HG03565 (cell line): Measurements from ENCODE around the gene TRABD.

ENCODE experiments used
- ATAC-seq: cut with Tn5 transposase; IDR thresholded peaks from one replicate; pipeline ENCODE4 v1.9.1; 2021; ENCODE audit warnings: mild to moderate bottlenecking, moderate library complexity; ENCODE audit not compliant: unreplicated experiment

TRABD gene

DNA sequence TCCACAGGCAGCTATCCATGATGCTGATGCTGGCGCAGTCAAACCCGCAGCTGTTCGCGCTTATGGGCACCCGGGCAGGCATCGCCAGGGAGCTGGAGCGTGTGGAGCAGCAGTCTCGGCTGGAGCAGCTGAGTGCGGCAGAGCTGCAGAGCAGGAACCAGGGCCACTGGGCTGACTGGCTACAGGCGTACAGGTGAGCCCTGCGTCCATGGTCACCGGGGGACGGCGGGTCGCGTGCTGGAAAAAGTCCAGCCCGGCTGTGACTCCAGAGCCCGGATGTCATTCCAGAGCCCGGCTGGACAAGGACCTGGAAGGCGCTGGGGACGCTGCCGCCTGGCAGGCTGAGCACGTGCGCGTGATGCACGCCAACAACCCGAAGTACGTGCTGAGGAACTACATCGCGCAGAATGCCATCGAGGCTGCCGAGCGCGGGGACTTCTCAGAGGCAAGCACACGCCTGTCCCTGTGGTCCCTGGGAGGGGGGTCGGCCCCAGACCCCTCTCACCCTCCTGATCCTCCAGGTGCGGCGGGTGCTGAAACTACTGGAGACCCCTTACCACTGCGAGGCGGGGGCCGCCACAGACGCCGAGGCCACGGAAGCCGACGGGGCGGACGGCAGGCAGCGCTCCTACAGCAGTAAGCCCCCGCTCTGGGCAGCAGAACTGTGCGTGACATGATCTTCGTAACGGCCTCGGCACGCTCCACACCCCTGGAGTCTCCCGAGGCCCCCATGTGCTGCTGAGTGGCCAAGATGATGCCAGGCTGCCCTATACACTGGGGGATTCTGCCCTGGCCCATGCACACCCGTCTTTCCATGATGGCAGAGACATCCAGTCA is 31.2 kb downstream of the TRABD start:
- no peak for ATAC-seq

GRCh38 chr22:50217543-50218152 is 31.9 kb downstream of the TRABD start:
- no peak for ATAC-seq

DNA sequence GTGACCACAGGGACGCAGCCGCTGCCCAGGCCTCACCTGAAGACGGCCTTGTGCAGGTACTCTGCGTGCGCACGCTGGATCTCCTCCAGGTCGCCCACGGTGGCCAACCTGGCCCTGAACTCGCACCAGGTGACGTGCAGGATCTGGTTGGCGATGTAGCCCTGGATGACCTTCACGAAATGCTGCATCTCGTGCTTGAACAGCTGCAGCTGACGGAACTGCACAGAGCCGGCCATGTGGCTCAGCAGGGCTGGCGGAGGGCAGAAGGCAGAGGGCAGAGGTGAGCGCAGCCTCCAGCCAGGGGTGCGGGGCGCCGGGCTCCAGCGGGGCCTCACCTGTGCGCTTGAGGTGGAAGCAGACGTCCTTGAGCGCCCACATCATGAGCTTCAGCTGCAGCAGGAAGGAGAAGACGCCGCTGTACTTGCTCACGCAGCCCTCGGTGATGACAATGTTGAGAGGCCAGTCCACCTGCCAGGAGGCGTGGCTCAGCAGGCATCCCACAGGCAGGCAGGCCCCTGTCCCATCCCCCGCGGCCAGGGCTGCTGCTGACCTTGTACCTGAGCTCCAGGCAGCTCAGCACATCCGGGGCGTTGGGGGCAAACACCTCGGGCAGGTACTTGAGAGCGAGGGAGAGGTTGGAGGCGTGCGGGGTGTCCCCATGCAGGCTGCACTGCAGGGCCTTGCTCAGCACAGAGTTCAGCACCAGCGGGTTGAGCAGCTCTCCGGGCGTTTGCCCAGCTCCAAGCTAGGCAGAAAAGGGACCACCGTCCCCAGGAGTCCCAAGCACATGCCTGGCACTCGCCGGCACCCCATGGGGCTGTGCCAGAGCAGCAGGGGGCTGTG is 32.7 kb downstream of the TRABD start:
- no peak for ATAC-seq

GRCh38 chr22:50218996-50219727 is 33.4 kb downstream of the TRABD start:
- ATAC-seq, result no peak

DNA sequence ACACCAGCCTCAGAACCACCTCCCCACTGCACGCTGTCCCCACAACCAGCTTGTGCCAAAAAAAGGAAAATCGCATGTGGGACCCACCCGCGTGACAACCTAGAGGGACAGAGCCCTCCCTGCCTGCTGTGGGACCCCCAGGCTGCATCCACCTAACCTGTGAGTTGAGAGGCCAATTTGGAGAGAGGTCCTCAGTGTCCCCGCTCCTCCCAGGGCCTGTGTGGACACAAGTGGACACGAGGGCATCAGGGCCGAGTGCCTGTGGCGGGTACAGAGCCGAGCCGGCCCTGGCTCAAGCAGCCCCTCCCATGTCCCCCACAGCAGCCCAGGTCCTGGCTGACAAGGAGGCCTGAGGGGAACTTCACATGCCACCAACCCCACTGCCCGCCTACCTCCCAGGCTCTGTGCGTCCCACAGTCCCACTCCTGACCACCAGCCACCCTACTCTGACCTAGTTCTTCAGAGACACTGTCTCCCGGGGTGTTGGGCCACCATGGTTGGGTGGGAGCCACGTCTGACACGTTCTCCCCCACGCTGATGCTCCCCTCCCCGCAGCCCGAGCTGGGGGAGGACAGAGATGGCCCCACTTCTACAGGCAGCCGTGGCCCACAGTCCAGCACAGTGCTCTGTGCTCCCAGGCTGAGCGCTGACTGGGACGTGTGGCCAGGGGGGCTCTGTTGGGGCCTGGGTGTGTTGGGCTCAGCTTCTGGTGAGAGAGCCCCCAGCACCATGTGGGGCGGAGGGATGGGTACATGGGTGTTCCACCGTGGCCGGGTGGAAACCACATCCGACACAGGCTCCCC is 34.3 kb downstream of the TRABD start:
- ATAC-seq, result no peak

DNA sequence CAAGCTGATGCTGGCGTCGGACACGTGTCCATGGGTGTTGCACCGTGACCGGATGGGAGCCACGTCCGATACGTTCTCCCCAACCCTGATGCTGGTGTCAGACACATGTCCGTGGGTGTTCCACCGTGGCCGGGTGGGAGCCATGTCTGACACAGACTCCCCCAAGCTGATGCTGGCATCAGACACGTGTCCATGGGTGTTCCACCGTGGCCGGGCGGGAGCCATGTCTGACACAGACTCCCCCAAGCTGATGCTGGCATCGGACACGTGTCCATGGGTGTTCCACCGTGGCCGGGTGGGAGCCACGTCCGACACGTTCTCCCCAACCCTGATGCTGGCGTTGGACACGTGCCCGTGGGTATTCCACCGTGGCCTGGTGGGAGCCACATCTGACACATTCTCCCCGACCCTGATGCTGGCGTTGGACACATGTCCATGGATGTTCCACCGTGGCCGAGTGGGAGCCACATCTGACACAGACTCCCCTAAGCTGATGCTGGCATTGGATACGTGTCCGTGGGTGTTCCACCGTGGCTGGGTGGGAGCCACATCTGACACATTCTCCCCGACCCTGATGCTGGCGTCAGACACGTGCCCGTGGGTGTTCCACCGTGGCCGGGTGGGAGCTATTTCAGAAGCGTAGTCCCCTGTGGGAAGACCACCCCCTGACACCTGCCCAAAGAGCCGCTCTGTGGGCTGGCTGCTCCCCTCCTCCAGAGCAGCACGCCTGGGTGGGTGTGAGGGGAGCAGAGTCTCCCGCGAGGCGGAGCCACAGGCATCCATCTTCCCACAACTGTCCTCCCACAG is 35.1 kb downstream of the TRABD start:
- no peak for ATAC-seq

DNA sequence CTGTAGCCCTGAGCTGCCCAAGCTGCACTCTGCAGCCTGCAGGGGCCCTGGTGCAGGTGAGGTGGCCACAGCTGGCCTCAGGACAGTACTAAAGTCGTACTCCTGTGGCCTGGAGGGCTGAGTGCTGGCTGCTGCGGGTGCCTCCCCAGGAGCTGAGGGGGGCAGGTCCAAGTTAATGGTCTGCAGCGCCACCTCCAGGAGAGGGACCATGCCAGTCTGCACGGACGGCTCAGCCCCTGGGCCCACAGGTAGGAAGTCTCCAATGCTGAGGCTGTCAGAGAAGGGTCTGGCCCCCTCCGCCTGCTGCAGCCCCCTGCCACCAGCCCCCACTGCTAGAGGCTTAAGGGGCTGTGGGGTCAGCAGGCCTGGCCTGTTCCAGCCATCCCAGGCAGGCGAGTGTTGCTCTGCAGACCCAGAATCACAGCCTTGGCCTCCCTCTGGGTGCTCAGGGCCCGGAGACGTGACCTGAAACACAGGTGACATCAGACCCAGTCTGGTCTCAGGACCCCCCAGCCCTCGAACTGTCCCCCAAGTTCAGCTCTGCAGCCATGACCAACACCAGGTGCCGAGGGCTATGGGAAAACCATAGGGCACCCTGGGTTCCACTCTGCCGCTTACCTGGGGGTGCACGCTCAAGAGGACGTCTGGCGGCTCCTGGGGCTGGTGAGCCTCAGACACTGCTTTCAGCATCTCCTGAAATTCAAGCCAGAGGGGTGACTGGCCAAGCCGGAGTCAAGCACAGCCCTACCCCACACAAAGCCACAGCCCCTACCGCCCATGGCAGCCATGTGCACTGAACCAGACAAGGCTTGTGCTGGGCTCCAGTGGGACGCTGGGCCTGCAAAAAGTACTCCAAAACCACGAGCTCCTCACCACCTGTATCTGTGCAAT is 35.9 kb downstream of the TRABD start:
- ATAC-seq, result no peak

GRCh38 chr22:50222508-50222907 is 36.8 kb downstream of the TRABD start:
- no peak for ATAC-seq

GRCh38 chr22:50224071-50224470 is 38.4 kb downstream of the TRABD start:
- ATAC-seq, result no peak

DNA sequence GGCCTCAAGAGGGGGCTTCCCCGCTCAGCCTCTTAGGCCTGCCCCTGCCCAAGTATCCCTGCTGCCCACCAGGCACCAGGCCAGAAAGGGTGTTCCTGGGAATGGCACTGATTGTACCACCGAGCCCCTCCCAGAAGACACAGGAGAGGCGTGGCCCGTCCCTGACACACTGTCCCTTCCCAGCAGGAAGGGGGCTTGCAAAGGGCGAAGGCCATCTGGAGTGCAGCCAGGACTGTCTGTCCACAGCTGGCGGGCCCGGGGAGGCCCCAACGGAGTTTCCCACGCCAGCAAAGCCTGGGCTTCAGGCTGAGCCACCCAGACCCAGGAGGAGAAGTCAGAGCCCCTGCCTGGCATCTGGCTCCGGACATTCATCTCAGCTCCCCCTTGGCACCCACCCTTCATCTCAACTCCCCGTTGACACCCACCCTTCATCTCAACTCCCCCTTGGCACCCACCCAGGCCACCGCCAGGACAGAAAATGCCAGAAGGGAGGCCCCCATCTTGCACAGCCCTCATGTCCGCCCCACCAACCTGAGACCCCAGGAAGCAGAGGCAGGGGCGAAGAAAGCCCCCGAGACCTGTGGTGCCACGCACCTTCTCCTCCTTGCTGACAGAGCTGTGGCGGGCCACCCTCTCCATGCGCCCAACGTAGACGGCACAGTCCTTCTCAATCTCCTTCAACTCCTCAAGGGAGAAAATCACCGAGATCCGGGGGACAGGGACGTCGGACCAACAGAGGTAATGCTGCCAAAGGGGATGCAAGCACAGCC is 39.7 kb downstream of the TRABD start:
- ATAC-seq, result no peak

- ATAC-seq, result no peak
Observed at GRCh38 chr22:50226063-50226874, 40.6 kb downstream of the TRABD start.

- no peak for ATAC-seq
Observed at GRCh38 chr22:50226875-50227165, 41.1 kb downstream of the TRABD start.

- no peak for ATAC-seq
Observed at GRCh38 chr22:50227579-50228215, 42.0 kb downstream of the TRABD start.

GRCh38 chr22:50228366-50228765 is 42.7 kb downstream of the TRABD start:
- no peak for ATAC-seq

DNA sequence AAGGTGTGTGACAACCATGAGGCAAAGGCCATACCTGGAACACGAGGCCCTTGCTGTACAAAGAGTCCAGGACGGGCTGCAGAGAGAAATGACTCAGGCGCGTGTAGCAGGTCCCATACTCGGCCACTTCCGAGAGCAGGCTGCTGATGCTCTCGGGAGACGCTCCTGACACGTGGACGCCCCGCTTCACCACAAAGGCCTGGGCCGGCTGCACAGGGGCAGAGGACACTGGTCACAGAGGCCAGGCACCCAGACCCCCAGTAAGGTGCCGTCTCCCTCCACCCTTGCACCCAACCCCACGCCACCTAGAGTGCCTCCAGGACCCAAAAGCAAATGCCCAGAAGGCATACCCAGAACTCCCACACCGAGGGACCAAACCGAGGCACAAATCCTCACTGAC is 43.7 kb downstream of the TRABD start:
- no peak for ATAC-seq

GRCh38 chr22:50232481-50233151 is 46.9 kb downstream of the TRABD start:
- no peak for ATAC-seq
